ENCODE measurements around the gene NBEAL2.

GRCh38 chr3:47017504-47018268, 38.2 kb downstream of the NBEAL2 start:
- no peak for TF ChIP-seq CTCF (IDR thresholded peaks at IDR 0.05; ENCODE audit: poor library complexity)
- TF ChIP-seq EZH2phosphoT487 (IDR thresholded peaks at IDR 0.05; ENCODE audit: low read depth, severe bottlenecking, unreplicated experiment) = no peak

Measured in hepatocyte (in vitro differentiated cells).